HepG2 (cell line): ENCODE data around the gene METTL26. TPM values are rescaled to one million over a fixed set of nuclear protein-coding genes. Genes with fewer than 3 reads are reported as not detected.

Source experiments
- CHCHD3 ChIP-seq: sonication (generic); formaldehyde crosslinking; IDR thresholded peaks from 2 replicates; pipeline ENCODE4 v1.8.0; 2022; ENCODE audit warnings: mild to moderate bottlenecking, missing genetic modification reagents, moderate library complexity
- ELF1 ChIP-seq: sonication (generic); formaldehyde crosslinking; IDR thresholded peaks from 2 replicates; pipeline ENCODE4 v1.4.0; 2020; ENCODE audit warnings: missing genetic modification reagents
- HMGA1 ChIP-seq: sonication (generic); formaldehyde crosslinking; conservative IDR thresholded peaks from 2 replicates; pipeline ENCODE4 v1.4.0; 2020; ENCODE audit warnings: missing genetic modification reagents
- HNRNPUL1 ChIP-seq: fragments of 200-400 bp; formaldehyde crosslinking; IDR thresholded peaks from 2 replicates; pipeline ENCODE4 v1.6.1; 2017; ENCODE audit warnings: low read depth, mild to moderate bottlenecking, low read length, moderate library complexity
- KMT2A ChIP-seq: sonication (generic); formaldehyde crosslinking; IDR thresholded peaks from 2 replicates; pipeline ENCODE4 v1.4.0; 2020; ENCODE audit warnings: missing genetic modification reagents
- LRRFIP1 ChIP-seq: sonication (generic); formaldehyde crosslinking; conservative IDR thresholded peaks from 2 replicates; pipeline ENCODE4 v1.4.0; 2020; ENCODE audit warnings: missing genetic modification reagents
- RAD51 ChIP-seq: fragments of 450-650 bp; IDR thresholded peaks from 2 replicates; pipeline ENCODE4 v1.6.1; 2016; ENCODE audit warnings: borderline replicate concordance
- RFX1 ChIP-seq: fragments of 450-650 bp; IDR thresholded peaks from 2 replicates; pipeline ENCODE4 v1.6.1; 2017
- RFXAP ChIP-seq: sonication (generic); formaldehyde crosslinking; IDR thresholded peaks from 2 replicates; pipeline ENCODE4 v1.4.0; 2020; ENCODE audit warnings: missing genetic modification reagents, borderline replicate concordance
- TSC22D2 ChIP-seq: sonication (generic); formaldehyde crosslinking; IDR thresholded peaks from 2 replicates; pipeline ENCODE4 v1.5.1; 2020; ENCODE audit warnings: missing genetic modification reagents, mild to moderate bottlenecking, borderline replicate concordance
- ZBTB40 ChIP-seq, 2 experiments: fragments of 450-650 bp in 1 of 2; sonication (generic) in 1 of 2; formaldehyde crosslinking in 1 of 2; IDR thresholded peaks; 2 replicates each; pipeline versions ENCODE4 v1.6.1 to v1.8.0; 2016 to 2022; ENCODE audit warnings: antibody characterized with exemption in 1 of 2, mild to moderate bottlenecking in 1 of 2, missing genetic modification reagents in 1 of 2
- ZKSCAN8 ChIP-seq: IDR thresholded peaks from 2 replicates; pipeline ENCODE4 v1.6.1; 2016; ENCODE audit warnings: borderline replicate concordance, missing genetic modification reagents, missing compliant biosample characterization
- ZSCAN20 ChIP-seq: sonication (generic); formaldehyde crosslinking; IDR thresholded peaks from 2 replicates; pipeline ENCODE4 v1.4.0; 2020; ENCODE audit warnings: missing genetic modification reagents, mild to moderate bottlenecking, borderline replicate concordance
- polyA plus RNA-seq, 8 experiments: library from polyadenylated mRNA; depleted of rRNA in 3 of 8; stranded (reverse) in 7 of 8; unstranded in 1 of 8; fragments of >200 nt; fragmentation: Illumina TruSeq in 4 of 8; extraction: Trizol in 4 of 8; gene quantifications; 2 replicates each; pipeline versions ENCODE4 v1.2.1 to v1.2.3, GENCODE V29; 2011 to 2016; ENCODE audit warnings: low read depth in 4 of 8, missing spikeins in 1 of 8, mixed read lengths in 1 of 8; ENCODE audit not compliant: insufficient read depth in 1 of 8
- total RNA-seq, 5 experiments: library from RNA; depleted of rRNA; stranded (reverse); fragments of >200 nt; fragmentation: Illumina TruSeq; extraction: Trizol; gene quantifications; 2 replicates each; pipeline ENCODE4 v1.2.3, GENCODE V29; 2016; ENCODE audit warnings: low read depth in 1 of 5
- TF ChIP-seq, protein P1 (sequence below): IDR thresholded peaks from 2 replicates; pipeline ENCODE4 v1.6.1; 2016; ENCODE audit warnings: missing biosample characterization, missing genetic modification reagents, low read depth
- TF ChIP-seq, protein P2 (sequence below): sonication (generic); formaldehyde crosslinking; IDR thresholded peaks from 2 replicates; pipeline ENCODE4 v1.4.0; 2020; ENCODE audit warnings: mild to moderate bottlenecking, missing genetic modification reagents

METTL26 gene
- total and polyA plus RNA-seq, 2 of the 13 experiments (the other 11 are each of a cell fraction or from before 2014, with no cell fraction given), result 65.5 to 70.1 TPM

DNA sequence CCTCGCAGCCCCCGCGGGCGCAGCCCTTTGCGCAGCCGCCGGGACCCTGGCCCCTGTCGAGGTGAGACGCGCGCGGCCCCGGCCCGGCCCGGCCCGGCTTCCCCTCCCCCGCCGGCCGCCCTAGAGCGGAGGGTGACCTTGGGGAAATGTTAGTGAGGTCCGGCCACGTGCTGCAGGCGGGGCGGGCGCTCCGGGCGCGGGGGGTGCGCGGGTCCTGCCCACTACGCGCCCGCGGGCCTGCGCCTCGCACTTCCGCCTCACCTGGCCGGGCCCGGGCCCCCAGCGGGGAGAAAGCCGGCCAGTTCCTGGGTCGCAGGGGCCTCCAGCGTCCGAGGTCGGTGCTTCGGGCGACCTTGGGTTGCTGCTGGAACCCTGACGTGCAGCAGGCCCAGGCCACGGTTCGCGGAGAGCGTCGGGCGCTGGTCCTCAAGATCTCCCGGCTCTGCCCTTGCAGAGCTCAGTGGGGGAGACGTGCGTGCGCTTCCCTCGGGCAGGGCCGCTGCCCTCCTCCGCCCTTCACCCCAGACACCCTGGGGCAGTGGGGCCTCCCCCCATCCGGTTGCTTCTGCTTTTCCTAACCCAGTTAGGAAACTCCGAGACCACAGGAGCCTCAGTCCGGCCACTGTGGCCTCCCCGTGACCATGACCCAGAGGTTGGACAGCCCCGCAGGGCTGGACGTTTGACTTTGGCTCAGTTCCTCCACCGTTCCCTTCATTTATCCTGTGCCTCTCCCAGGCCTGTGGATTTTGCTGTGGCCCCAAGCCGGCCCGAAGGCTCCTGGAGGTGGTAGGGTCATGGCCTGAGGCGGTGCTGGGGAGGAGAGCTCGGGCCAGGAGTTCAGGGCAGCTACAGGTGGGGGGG lies 6.3 kb upstream of the METTL26 start (continued):
- TF ChIP-seq ZBTB40 (IDR thresholded peaks at IDR 0.05) (no peak), ZBTB40 (CRISPR knock-in tag; IDR thresholded peaks at IDR 0.05) (peak; percentile 67; the same call in 1 of the 2 replicates), ZKSCAN8 (CRISPR knock-in tag) (no peak), TSC22D2 (CRISPR knock-in tag) (peak; percentile 79; the same call in 1 of the 2 replicates), RFX1 (no peak), LRRFIP1 (CRISPR knock-in tag) (no peak), ZSCAN20 (CRISPR knock-in tag) (0 out of 2 replicates have a peak, but pooled peaks have one; percentile 69), HMGA1 (no peak), RAD51 (no peak), KMT2A (CRISPR knock-in tag) (peak; percentile 67), CHCHD3 (CRISPR knock-in tag) (0 out of 2 replicates have a peak, but pooled peaks have one; percentile 38), HNRNPUL1 (no peak), RFXAP (CRISPR knock-in tag) (peak; percentile 26; the same call in 1 of the 2 replicates), ELF1 (peak; percentile 78)
- TF ChIP-seq, protein P1, sequence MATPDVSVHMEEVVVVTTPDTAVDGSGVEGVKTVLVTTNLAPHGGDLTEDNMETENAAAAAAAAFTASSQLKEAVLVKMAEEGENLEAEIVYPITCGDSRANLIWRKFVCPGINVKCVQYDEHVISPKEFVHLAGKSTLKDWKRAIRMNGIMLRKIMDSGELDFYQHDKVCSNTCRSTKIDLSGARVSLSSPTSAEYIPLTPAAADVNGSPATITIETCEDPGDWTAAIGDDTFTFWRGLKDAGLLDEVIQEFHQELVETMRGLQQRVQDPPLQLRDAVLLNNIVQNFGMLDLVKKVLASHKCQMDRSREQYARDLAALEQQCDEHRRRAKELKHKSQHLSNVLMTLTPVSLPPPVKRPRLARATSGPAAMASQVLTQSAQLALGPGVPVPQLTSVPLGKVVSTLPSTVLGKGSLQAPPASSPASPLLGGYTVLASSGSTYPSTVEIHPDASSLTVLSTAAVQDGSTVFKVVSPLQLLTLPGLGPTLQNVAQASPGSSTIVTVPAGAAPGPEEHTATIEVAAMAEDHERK, result no peak
- TF ChIP-seq, protein P2, sequence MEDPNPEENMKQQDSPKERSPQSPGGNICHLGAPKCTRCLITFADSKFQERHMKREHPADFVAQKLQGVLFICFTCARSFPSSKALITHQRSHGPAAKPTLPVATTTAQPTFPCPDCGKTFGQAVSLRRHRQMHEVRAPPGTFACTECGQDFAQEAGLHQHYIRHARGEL (CRISPR knock-in tag), result no peak
